BJ (cell line): ENCODE data around the gene DAPP1. TPM values are rescaled to one million over a fixed set of nuclear protein-coding genes. Genes with fewer than 3 reads are reported as not detected.

Experiments
- CTCF ChIA-PET: fragments of 350-600 bp; formaldehyde crosslinking; extraction: SDS; loops from one replicate; lab custom pipeline; 2021; ENCODE audit warnings: antibody characterized with exemption, inconsistent platforms; lab: Yijun Ruan, JAX
- POLR2A ChIA-PET: fragments of 300-600 bp; sonication (Branson Sonifier 250); formaldehyde crosslinking; extraction: SDS; loops from one replicate; lab custom pipeline; 2021; ENCODE audit warnings: antibody characterized with exemption; lab: Charles Lee
- DNase-seq: peaks from one replicate; pipeline ENCODE4 v3.0.0-alpha.2; 2011; ENCODE audit warnings: low read depth
- H3K27me3 ChIP-seq: 2 replicates; pipeline ENCODE4 v1.6.0; 2011; ENCODE audit warnings: low read length; ENCODE audit not compliant: control insufficient read depth, insufficient read depth
- H3K36me3 ChIP-seq: 2 replicates; pipeline ENCODE4 v1.5.1; 2011; ENCODE audit warnings: low read length; ENCODE audit not compliant: control insufficient read depth, insufficient read depth
- H3K4me3 ChIP-seq: 2 replicates; pipeline ENCODE4 v1.5.1; 2011; ENCODE audit warnings: low read depth, mild to moderate bottlenecking, control low read depth, low read length
- polyA plus RNA-seq: library from polyadenylated mRNA; depleted of rRNA; stranded (reverse); fragments of >200 nt; gene quantifications from 2 replicates; pipeline ENCODE4 v1.2.3, GENCODE V29; 2011
- TF ChIP-seq, protein P1 (sequence below): IDR thresholded peaks from 2 replicates; pipeline ENCODE4 v1.5.1; 2011; ENCODE audit warnings: low read depth, mild to moderate bottlenecking, control low read depth, inconsistent platforms, low read length, moderate library complexity; ENCODE audit not compliant: insufficient read depth

Gene DAPP1
- polyA plus RNA-seq, 1 experiment = not detected

DNA sequence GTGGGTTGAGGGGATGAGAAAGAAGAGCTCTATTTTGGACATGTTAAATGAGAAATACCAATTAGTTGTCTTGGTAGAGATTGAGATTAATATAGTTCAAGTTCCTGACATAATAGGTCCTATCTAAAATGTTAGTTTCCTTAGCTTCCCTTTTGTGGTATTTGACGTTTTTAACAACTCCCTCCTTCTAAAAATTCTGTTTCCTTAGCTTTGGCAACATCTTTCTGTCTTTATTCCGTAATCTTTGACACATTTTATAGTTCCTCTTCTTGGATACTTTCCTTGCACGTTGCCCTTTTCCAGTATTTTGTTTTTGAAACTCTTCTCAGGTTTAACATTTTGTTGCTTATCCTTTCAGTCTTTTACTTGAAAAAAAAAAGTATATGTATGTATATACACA is 40.7 kb downstream of the DAPP1 start:
- POLR2A ChIA-PET = no interaction called here
- no peak for DNase-seq
- H3K27me3 ChIP-seq = peaks cover 4% of the 10 kb centered on the region
- H3K4me3 ChIP-seq = no peak overlapping the region
- H3K36me3 ChIP-seq = no peaks in the 10 kb centered on the region
- TF ChIP-seq, protein P1, sequence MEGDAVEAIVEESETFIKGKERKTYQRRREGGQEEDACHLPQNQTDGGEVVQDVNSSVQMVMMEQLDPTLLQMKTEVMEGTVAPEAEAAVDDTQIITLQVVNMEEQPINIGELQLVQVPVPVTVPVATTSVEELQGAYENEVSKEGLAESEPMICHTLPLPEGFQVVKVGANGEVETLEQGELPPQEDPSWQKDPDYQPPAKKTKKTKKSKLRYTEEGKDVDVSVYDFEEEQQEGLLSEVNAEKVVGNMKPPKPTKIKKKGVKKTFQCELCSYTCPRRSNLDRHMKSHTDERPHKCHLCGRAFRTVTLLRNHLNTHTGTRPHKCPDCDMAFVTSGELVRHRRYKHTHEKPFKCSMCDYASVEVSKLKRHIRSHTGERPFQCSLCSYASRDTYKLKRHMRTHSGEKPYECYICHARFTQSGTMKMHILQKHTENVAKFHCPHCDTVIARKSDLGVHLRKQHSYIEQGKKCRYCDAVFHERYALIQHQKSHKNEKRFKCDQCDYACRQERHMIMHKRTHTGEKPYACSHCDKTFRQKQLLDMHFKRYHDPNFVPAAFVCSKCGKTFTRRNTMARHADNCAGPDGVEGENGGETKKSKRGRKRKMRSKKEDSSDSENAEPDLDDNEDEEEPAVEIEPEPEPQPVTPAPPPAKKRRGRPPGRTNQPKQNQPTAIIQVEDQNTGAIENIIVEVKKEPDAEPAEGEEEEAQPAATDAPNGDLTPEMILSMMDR = no peak
- CTCF ChIA-PET = no interaction called here

DNA sequence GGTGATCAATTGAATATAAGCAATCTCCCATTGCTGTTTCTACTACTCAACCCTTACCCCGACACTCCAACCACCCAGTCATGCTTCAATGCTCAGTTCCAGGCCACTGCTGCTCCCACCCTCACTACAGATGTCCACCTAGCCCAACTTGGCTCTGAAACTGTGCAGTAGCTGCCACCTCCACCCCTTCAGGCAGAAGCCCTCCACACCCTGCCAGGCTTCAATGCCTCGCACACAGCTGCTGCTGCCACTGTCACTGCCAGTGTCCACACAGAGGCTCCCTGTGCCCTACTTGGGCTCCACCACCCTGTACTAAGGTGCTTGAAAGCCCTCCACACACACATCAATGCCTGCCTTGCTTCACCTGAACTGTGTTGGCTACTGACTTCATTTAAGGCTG is 43.0 kb downstream of the DAPP1 start:
- H3K27me3 ChIP-seq = peaks cover 4% of the 10 kb centered on the region
- H3K36me3 ChIP-seq = no peaks in the 10 kb centered on the region
- H3K4me3 ChIP-seq = no peak overlapping the region
- ChIA-PET CTCF (no interaction called here), POLR2A (no interaction called here)
- TF ChIP-seq, protein P1 = no peak
- no peak for DNase-seq

DNA sequence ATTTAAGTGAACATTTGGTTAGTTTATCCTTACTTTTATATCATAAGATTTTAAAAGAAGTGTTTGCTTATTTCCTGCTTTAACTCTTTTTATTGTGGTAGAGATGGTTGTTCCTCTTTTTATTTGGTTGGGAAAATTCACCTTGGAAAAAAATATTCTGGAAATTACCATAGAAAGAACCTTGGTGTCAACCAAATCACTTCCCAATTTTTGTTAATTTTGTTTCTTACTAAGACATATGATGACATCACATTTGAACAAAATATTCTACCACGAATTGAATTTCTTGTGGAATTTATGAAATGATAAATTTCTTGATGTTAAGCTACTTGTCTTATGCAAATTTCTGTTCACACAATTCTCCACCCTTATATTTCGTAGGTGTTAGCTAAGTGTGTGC is 43.9 kb downstream of the DAPP1 start:
- no peak overlapping the region for H3K4me3 ChIP-seq
- POLR2A ChIA-PET = no interaction called here

DNA sequence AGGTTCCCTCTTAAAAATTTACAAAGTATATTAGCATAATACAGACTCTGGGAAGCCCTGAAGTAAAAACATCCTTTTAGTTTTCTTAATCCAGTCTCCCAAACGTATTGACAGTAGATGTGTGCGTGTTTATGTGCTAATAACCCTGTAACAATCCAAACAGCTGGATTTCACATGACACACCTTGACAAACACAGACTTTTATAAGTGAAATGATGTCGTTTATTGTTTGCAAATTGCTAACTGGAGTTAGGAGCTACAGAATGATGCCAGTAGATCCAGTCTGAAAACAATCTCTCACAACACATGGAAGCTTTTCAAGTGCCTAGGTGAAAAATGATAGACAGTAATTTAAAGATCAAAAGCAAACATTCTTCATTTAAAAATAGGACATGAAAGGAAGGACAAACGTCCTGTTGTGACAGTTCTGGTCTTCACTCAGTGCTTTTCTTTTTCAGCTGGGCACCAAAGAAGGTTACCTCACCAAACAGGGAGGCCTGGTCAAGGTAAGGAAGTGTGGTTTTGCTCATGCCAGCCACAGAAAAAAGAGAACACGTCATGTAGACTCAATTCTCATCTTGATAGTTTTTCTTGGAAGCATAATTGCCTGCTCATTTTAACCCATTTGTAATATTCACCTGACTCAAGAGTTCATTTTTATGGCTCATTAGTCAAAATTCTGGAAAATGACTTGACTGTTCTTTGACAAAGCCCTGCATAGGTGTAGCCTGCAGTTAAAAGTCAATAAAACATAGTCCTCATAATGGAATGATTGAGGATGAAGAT is 44.7 kb downstream of the DAPP1 start:
- TF ChIP-seq, protein P1 = no peak

More for the DNA sequence above, 43.9 kb downstream of the DAPP1 start:
- DNase-seq = no peak
- CTCF ChIA-PET = no interaction called here
- TF ChIP-seq, protein P1 = no peak
- H3K36me3 ChIP-seq = no peaks in the 10 kb centered on the region
- peaks cover 6% of the 10 kb centered on the region for H3K27me3 ChIP-seq

DNA sequence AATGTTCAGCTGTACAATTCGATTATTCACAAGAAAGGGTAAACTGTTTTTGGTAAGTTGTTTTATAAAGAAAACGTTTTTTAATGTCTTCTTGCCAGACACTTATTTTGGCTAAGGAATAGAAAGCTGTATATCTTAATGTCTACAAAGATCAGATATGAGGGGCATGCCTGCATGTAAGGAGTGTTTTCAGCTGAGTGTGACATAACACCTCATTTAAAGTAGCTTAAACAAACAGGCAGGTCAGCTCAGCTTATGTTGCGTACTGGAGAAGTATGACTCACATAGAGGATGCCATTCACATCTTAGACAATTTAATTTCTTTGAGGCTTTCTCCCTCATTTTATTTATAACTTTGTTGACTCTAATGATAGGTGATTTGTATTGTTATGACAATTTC is 47.2 kb downstream of the DAPP1 start:
- no peak for DNase-seq
- POLR2A ChIA-PET = no interaction called here

More for the DNA sequence above, 44.7 kb downstream of the DAPP1 start:
- Histone ChIP-seq H3K4me3 (no peak overlapping the region), H3K36me3 (no peaks in the 10 kb centered on the region), H3K27me3 (peaks cover 6% of the 10 kb centered on the region)
- ChIA-PET CTCF (no interaction called here), POLR2A (no interaction called here)
- DNase-seq = no peak

More for the DNA sequence above, 47.2 kb downstream of the DAPP1 start:
- CTCF ChIA-PET = no interaction called here
- Histone ChIP-seq H3K36me3 (no peaks in the 10 kb centered on the region), H3K4me3 (no peak overlapping the region), H3K27me3 (peaks cover 4% of the 10 kb centered on the region)
- TF ChIP-seq, protein P1 = no peak
